ENCODE results near the gene NES.

Gene NES

GRCh38 chr1:156619582-156619955, 57.6 kb downstream of the NES start:
- DNase-seq (ENCODE audit: low read depth in 2 of 2) = no peak

- no peak for DNase-seq (ENCODE audit: low read depth in 2 of 2)
Observed at GRCh38 chr1:156618853-156619581, 58.2 kb downstream of the NES start, which contains the start of gene HAPLN2. Gene HAPLN2 (plus strand): TSS chr1:156619415. CDS start chr1:156623491, 4,076 bp downstream.

Measured in stimulated activated CD8-positive, alpha-beta memory T cell treated with anti-CD3 and anti-CD28 coated beads, Interleukin-7, amount 100 ng/mL, for 1 hour (primary cell).